NB4 (cell line): ENCODE results near the gene COL24A1.
"Not testable (repeated sequence)": the region's sequence is repeated elsewhere in the genome, so short reads cannot be mapped to it uniquely, and the experiment has no call there.

Experiments used
- DNase-seq: peaks from one replicate; pipeline ENCODE4 v3.0.0; 2010; ENCODE audit warnings: low read depth
- H3K4me3 ChIP-seq: one replicate; pipeline ENCODE4 v1.5.1; 2011; ENCODE audit warnings: mild to moderate bottlenecking, low read depth, low read length, moderate library complexity
- CTCF ChIP-seq: IDR thresholded peaks from one replicate; pipeline ENCODE4 v1.5.1; 2012; ENCODE audit warnings: low read depth, low read length
- MYC ChIP-seq: IDR thresholded peaks from 2 replicates; pipeline ENCODE4 v1.6.1; 2011; ENCODE audit warnings: low read depth, low read length
- POLR2A ChIP-seq: IDR thresholded peaks from 2 replicates; pipeline ENCODE4 v1.6.1; 2011; ENCODE audit warnings: mild to moderate bottlenecking; ENCODE audit not compliant: insufficient read length; ENCODE audit errors: extremely low read depth
- TF ChIP-seq, protein P1 (sequence below): IDR thresholded peaks from 2 replicates; pipeline ENCODE4 v1.6.1; 2011; ENCODE audit warnings: low read depth, low read length

Gene COL24A1

GRCh38 chr1:86119214-86119764, 37.3 kb downstream of the COL24A1 start:
- no peak for DNase-seq
- no peak for TF ChIP-seq POLR2A
- TF ChIP-seq, protein P1, sequence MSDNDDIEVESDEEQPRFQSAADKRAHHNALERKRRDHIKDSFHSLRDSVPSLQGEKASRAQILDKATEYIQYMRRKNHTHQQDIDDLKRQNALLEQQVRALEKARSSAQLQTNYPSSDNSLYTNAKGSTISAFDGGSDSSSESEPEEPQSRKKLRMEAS: no peak
- no peak for TF ChIP-seq CTCF
- no peak for TF ChIP-seq MYC
- no peak overlapping the region for H3K4me3 ChIP-seq

- TF ChIP-seq CTCF (no peak), POLR2A (no peak), MYC (no peak)
- TF ChIP-seq, protein P1: no peak
- H3K4me3 ChIP-seq: no peak overlapping the region
- no peak for DNase-seq
Observed at GRCh38 chr1:86114816-86115400, 41.7 kb downstream of the COL24A1 start.

DNA sequence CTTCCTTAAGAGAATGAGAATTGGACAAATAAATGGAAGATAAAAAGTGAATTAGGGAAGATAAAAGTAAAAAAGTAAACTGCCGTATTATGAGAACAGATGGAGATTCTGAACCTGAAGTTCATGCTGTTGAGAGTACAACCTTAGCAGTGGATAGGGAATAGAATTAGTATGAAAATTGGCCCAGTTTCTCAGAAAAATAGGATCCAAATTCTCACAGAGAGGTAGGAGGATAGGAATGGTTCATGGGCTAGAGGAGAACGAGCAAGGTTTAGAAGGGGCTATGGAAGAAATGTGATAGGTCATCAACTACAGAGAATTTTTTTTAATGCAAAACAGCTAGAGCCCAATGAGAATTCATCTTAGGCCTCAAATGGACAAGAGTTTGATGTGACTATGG, 42.3 kb downstream of the COL24A1 start:
- H3K4me3 ChIP-seq: no peak overlapping the region
- no peak for TF ChIP-seq POLR2A
- TF ChIP-seq, protein P1: no peak
- TF ChIP-seq MYC: no peak
- TF ChIP-seq CTCF: no peak
- no peak for DNase-seq

- not testable (repeated sequence) for H3K4me3 ChIP-seq, DNase-seq
Observed at GRCh38 chr1:86111590-86111989, 45.0 kb downstream of the COL24A1 start.

DNA sequence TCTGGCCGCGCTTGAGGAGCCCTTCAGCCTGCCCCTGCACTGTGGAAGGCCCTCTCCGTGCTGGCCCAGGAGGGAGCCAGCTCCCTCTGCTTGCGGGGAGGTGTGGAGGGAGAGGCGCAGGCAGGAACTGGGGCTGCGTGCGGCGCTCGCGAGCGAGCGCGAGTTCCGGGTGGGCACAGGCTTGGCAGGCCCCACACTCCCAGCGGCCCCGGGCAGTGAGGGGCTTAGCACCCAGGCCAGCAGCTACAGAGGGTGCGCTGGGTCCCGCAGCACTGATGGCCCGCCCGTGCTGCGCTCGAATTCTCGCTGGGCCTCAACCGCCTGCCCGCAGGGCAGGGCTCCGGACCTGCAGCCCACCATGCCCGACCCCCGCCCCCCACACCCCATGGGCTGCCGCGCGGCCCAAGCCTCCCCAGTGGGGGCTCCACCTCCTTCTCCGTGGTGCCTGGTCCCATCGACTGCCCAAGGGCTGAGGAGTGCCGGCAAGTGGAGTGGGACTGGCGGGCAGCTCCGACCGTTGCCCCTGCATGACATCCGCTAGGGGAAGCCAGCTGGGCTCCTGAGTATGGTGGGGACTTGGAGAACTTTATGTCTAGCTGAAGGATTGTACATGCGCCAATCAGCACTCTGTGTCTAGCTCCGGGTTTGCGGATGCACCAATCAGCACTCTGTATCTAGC, 46.0 kb downstream of the COL24A1 start:
- no peak for DNase-seq
- TF ChIP-seq MYC (no peak), POLR2A (no peak), CTCF (no peak)
- TF ChIP-seq, protein P1: no peak
- H3K4me3 ChIP-seq: no peak overlapping the region

GRCh38 chr1:86105533-86105866, 51.1 kb downstream of the COL24A1 start:
- no peak overlapping the region for H3K4me3 ChIP-seq
- no peak for TF ChIP-seq CTCF
- TF ChIP-seq MYC: no peak
- TF ChIP-seq POLR2A: no peak
- TF ChIP-seq, protein P1: no peak
- no peak for DNase-seq
